Gastroesophageal sphincter (tissue), 3 donors: Measurements from ENCODE around the gene UPP2.

Experiments
- CTCF ChIP-seq, 4 experiments: fragments of 200-600 bp in 2 of 4; fragments of 450-650 bp in 2 of 4; sonication (generic) in 1 of 4; IDR thresholded peaks; one replicate each; pipeline ENCODE4 v1.5.1; 2017 to 2019; ENCODE audit warnings: antibody characterized with exemption in 4 of 4, mild to moderate bottlenecking in 2 of 4, moderate library complexity in 2 of 4
- EP300 ChIP-seq: sonication (generic); formaldehyde crosslinking; IDR thresholded peaks from one replicate; pipeline ENCODE4 v1.6.1; 2017; ENCODE audit warnings: antibody characterized with exemption, mild to moderate bottlenecking
- POLR2A ChIP-seq, 2 donors: fragments of 450-650 bp; IDR thresholded peaks; one replicate each; pipeline ENCODE4 v1.6.1; 2017; ENCODE audit warnings: antibody characterized with exemption in 2 of 2, mild to moderate bottlenecking in 2 of 2, moderate library complexity in 1 of 2
- POLR2AphosphoS5 ChIP-seq: sonication (generic); formaldehyde crosslinking; IDR thresholded peaks from one replicate; pipeline ENCODE4 v1.6.1; 2017; ENCODE audit warnings: antibody characterized with exemption

- TF ChIP-seq POLR2A (IDR thresholded peaks at IDR 0.05) = no peak
- no peak for TF ChIP-seq CTCF (IDR thresholded peaks at IDR 0.05)
- no peak for TF ChIP-seq EP300
- TF ChIP-seq POLR2AphosphoS5 = no peak
Observed at GRCh38 chr2:158060835-158061435, 40.7 kb upstream of the UPP2 start.
